Measurements from ENCODE around the gene GDF7.

The GDF7 gene

DNA sequence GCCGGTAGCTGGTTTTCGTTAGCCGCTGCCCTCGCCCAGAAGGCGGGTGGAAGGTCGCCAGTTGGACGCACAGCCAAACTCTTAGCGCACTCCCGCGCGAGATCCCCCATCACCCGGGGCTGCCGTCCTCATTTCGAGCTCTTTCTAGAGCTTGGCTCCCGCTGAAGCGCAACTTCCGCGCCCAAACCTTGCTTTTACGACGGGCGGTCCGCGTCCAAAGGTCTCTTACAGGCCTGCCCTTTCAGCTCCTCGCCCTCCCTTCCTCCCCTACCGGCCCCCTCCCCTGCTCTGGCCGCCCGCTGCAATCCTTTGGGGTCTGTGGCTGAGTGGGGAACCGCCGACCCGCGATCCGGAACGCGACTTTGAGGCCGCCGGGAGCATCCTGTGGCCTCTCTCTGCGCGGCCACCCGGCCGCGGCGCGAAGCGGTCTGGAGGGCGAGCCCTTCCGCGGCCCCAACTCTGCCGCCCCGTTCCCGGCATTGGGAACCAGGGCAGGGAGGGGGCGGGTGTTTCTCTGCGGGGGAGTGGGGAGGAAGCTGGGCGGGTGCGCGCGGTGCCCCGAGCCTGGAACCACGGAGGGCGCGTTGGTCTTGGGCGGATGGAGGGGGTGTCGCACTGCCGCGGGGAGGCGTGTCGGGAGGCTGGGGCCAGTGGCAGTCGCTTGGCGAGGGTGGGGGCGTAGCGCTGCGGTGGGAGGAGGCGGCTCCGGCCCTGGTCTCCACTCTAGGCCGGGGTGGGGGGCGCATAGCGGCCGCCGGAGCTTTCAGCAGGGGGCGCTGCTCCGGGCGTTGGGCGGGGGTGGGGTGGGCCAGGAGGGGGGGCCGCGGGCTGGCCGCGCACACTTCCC lies at the start of gene GDF7:
TSS of gene GDF7 (plus strand) at position 841 of the 847 bp plus-strand sequence. CDS start 96 bp downstream, outside the sequence.
- DNase-seq, result no peak

DNA sequence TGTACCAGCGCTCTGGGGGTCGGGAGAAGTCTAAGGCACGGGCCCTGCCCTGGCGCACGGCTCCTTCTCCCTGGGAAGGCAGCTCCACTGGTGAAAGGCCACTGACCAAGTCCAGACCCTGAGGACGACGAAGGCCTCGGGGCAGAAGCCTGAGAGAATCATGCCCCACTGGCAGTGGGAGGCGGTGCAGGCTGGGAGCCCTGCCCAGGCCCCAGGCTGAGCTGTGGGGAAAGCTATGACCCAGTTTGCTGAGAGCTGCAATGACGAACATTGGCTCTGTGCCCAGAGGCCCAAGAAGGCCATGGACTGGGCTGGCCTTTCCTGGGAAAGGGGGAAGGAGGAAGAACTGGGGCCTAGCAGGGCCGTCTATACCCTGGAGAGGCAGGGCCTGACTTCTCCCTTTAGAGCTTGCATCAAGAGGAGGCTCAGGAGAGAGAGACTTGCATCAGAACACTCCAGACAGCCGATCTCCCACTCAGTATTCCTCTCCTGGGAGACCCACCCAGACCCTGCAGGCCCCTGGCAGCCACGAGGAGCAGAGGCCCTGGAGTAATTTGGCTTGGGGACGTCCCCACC lies 49.0 kb upstream of the GDF7 start:
- peak; percentile 89 for DNase-seq

DNA sequence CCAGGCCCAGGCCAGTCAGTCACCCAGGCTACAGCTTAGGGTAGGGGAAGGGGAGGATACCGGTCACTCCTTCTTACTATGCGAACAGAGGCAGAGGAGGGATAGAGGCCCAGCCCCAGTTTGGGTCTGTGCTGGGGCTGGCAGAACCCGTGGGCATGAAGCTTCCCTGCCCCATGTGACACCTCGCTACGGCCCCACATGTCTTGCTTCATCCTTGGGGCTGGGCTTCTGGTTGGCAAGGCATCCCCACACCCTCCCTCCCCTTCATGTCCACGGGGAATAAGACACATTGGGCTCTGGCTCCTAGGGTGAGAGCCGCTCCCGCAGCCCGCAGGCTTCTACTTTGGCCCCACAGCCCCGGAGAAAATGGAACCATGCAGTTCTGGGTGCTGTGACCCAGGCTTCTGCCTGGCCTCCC lies 48.5 kb upstream of the GDF7 start:
- DNase-seq, result no peak

DNA sequence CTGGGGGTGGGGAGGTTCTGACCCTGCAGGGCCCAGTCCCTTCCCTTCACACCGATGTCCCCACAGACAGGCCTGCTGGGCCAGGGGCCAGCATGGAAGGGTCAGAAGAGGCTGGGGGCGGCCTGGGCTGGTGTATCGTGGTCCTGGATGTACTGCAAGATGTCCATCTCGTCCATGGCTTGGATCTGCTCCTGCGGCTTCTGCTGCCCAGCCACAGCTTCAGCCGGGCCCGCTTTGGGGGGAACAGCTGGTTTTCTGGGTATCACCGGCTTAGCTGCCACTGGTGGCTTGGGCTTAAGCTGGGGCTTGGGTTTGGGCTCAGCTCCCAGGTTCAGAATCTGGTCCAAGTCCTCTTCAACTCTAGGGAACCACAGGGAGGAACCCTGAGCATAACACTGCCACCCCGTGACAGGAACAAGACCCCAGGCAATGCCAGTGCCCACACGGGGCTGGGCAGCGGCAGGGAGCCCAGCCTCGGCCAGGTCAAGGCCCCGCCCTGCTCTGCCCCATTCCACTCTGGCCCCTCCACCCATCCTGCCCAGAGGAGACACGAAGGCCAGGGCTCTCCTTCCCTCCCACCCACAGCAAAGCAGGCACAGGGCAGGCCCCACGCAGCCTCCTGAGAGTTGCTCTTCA lies 47.9 kb upstream of the GDF7 start:
- no peak for DNase-seq

DNA sequence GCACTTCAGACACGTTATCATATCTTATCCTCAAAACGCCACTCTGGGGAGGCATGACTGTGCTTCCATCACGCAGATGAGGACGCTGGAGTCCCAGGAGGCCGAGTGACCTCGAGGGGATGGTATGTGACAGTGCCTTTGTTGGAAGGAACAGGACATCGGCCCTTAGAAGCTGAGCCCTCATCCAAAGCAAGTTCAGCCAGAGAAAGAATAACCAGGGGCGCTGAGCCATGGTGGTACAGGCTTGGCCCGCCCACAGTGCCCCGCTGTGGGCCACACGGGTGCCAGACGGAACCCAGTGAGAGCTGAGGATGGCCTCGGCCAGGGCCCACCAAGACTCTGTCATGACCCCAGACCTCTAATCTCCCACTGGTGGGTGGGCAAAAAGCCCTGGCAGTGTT lies 47.3 kb upstream of the GDF7 start:
- no peak for DNase-seq

DNA sequence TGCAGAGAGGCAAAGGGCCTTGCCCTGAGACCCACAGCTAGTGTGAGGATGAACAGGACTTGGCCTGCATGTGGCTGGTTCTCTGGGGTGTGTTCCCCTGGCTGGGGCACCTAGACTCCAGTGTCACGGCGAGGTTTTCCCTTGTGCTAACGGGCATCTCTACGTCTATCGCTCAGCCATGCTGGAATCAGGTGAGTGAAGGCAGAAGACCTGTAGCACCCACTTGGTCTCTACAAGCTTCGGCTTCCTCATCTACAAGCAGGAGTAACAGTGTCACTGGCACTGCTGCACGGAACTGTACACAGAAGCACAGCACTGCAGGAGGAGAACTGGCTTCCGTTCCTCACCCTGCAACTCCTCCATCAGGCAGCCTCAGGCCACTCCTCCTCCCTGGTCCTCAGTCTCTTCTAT lies 46.7 kb upstream of the GDF7 start:
- no peak for DNase-seq

DNA sequence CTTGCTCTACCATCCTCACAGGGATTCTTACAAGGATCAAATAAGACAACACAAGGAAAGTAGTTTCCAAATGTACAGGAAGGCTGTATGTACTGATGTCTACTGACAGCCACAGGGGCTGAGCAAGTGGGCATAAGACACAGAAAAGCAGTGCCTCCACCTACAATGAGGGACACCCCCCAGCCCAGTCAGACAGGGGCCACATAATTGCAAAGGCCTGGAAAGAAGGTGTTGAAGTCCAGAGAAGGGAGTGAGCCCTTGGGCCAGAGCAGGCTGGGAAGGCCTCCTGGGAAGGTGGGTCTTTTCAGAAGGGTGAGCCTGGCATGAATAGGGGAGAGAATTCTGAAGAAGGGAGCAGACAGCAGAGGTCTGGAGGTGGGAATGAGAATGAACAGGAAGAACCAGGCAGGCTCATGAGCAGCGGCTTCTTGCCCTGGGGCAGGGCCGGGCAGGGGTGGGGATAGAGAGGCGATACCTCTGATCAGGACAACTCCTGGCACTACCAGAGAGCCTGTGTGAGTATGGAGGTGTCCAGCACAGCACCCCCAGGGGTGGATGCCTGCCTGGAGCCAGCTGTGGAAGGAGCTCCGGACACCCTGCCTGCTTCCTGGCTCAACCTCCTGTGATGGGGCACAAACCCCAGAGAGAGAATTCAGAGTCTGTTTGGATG lies 46.1 kb upstream of the GDF7 start:
- no peak for DNase-seq

DNA sequence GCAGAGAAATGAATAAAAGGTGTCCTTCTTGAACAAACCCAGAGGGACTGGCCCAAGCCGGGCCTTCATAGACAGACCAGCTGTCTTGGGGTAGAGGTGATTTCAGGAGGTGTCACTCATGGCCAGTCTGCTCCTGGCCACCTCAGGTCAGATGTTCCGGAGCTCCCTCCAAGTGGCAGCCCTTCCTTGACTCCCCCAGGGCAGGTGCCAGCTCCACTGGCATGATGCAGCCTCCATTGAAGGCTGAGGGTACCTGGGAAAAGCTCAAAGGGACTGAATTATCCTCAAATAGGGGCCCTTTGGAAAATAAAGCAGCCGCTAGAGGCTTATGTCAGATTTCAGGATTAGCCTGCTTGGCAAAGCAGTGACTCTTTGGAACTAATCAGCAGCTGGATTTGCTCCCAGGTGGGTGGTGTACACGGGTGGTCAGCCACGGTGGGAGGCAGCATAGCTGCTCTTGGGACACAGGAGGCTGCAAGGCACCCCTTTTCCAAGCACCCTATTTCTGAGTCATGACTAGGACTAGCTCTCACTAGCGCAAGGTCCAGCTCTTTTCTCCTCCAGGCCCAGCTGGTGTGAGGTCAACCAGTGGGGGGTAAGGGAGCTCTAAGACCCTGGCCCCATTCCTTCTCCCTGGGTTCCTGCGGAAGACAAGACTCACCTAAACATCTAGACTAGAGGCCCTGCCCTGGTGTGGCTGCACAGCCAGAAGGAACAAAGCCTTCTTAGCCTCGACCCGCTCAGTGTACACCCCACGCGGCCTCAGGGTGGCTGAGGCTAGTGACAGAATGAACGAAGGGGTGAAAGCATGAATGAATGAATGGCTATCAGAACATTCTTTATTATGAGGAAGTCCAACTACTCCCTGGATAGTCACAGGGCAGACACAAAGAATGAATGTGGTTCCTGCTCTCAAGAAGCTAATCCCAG lies 45.3 kb upstream of the GDF7 start:
- no peak for DNase-seq

DNA sequence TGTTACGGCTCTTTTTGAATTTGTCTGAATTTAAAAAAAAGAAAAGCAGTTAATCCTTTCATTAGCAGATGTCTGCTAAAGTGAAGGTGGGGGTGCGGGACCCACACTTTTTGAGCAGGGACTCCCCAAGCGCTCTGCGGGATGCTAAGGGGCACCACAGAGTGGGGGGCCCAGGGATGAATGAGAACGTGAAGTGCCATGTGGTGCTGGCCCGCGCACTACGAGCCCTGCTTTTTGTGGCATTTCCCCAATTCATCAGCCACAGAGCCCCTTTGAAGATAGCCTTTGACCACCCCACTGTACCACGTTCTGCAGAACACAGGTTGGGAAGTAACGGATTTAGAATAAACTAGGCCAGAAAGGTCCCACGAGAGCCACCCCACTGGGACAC lies 44.7 kb upstream of the GDF7 start:
- no peak for DNase-seq

DNA sequence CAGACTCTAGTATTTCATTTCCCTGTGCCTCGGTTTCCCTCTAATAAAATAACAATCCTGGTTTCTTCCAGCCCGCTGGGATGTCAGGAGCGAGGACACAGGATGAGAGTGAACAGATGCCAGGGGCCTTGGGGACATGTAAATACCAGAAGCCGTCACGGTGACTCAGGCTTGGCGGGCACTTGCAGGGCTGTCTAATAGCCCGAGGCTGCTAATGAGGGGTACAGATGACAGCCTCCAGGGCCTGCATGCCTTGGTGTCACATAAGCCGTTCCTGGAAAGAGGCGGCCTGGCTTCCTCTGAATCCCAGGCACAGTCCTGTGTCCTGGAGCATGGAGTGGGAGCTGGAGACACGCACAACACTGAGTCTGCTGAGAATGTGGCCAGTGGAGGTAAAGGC lies 44.2 kb upstream of the GDF7 start:
- DNase-seq, result no peak

DNA sequence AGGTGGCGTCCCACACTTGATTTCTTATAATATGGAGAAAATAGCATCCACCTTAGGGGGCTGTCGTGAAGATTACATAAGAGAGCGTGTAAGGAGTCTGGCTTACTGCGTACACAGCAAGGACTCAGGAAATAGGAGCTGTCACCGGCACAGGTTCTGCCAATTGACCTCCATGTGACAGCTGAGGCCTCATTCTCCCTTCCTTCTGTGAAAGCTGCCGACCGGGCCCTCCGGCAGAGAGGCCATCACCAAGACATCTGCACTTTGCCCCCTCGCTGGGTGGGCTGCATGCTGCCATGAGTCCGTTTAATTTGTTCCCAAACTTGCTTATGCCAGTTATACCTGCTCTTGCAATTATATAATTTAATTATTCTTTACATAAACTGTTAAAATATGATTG lies 43.7 kb upstream of the GDF7 start:
- DNase-seq, result no peak

DNA sequence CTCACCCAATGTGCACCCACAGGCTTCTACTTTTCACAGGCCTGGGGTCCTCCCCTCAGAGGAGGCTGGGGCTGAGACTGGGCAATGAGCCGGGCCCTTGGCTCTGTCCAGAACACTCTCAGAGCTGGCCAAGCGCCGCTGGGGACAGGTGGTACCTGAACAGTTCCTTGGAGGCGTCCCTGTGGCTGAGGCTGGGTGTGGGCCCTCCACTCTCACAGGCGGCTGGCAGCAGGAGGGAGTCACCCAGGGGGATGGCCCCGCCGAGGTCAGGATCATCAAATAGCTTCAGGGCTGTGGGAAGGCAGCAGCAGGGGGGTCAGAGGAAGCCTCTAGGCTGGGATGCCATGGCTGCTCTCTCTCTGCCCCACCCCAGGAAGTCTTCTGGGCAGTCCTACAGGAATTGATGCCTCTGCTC lies 43.2 kb upstream of the GDF7 start:
- no peak for DNase-seq

DNA sequence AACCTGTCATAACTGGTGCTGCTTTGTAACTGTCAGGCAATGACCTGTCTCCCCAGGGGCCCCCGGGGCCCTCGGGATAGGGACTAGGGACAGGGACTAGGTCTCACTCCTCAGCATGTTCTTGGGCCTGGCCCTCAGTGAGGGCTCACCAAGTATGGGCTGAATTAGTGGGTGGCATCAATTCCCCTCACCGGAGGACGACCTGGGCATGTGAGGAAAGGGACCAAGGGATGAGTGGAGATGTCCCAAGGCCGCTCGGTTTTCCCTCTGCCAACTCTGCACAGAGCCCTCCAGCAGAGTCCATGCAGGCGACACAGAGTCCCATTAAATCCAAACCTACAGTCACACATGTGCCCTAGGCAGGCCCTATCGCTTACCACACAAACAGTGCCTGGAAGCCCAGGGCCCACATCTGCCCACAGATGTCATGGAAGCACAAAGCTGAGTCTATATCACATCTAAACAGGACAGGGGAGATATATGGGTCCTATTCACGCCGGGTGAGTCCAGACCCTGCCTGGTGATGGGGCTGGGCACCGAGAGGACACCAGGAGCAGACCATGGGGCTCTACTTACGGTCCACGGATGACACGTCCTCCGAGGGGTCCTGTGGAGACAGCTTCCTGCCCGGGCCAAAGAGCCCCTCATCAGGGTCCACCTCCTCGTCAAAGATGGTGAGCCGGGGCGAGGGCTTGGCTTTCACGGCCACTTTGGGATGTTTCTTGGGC lies 42.6 kb upstream of the GDF7 start:
- DNase-seq, result no peak

DNA sequence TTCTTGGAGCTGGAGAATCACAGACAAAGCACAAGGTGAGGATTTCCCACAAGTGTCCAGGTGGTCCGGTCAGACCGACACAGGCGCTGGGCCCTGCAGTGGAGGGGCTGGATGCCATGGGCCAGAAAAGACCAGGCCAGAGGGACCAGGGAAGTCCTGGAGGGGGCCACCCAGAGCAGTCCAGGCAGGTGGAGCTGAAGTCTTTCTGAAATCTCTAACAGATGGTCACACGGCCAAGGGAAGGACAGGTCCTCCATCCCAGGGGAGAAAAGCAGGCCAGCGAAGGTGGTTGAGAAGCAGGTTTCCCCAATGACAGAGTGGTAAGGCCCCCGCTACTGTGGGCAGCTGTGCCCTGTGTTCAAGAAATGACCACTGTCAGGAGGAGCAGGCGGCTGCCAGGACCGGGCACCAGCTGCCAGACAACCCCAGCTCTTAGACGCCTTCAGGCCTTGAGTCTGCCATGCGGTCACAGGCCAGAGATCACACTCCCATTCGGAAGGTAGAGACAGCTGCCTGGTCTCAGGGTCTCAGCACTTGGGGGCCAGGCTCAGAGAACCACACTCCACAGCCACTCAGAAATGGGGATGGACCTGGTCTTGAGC lies 42.0 kb upstream of the GDF7 start:
- DNase-seq, result no peak

DNA sequence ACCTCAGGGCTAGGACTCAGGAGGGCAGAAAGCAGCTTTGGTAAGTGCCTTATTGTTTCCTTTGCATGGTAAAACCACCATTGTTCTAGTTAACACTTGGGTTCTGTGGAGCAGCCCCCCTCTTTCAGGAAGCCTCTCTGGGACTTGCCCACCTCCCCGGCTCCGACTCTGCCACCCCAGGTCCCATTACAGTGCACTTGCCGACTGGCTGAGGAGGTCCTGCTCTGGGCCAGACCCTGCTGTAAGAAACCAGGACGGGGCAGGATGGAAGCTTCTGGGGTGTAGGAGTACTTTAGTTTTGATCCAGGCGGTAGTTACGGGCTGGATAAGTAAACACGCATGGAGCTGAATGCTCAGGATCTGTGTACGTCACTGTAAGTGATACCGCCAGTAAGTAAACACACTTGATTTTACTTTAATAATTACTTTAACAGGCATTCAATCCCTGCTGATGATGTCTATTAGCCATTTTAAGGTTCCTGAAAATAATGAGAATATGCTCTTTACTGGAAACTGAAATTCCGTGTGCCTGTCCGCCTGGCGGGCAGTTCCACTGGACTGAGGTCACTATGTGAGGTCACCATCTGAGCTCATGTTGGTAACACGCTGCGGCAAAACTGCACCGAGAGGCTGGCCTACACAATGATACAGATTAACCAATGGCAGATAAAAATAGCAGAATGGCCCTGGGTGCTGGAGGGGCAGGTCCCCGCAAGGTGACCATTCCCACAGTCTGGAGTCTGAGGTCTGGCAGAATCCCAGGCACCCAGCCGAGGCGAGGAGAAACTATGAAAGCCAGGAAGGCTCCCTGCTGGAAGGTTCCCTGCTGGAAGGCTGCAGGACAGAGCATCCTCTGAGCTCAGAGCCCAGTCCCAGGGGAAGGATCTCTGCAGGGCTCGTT lies 41.2 kb upstream of the GDF7 start:
- peak; percentile 74 for DNase-seq

DNA sequence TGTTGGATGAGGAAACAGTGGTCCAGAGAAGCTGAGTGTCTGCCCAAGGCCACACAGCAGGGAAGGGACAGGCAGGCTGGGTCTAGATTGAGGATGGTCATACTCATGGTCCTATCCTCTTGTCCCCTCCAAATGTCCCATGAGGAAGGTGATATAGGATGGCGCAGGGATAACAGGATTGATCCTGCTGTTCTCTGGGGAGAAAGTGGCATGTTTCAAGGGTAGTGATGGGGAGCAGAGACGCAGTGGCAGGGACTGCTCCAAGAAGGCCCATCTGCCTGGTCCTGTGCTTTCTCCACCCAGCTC lies 40.6 kb upstream of the GDF7 start:
- no peak for DNase-seq

DNA sequence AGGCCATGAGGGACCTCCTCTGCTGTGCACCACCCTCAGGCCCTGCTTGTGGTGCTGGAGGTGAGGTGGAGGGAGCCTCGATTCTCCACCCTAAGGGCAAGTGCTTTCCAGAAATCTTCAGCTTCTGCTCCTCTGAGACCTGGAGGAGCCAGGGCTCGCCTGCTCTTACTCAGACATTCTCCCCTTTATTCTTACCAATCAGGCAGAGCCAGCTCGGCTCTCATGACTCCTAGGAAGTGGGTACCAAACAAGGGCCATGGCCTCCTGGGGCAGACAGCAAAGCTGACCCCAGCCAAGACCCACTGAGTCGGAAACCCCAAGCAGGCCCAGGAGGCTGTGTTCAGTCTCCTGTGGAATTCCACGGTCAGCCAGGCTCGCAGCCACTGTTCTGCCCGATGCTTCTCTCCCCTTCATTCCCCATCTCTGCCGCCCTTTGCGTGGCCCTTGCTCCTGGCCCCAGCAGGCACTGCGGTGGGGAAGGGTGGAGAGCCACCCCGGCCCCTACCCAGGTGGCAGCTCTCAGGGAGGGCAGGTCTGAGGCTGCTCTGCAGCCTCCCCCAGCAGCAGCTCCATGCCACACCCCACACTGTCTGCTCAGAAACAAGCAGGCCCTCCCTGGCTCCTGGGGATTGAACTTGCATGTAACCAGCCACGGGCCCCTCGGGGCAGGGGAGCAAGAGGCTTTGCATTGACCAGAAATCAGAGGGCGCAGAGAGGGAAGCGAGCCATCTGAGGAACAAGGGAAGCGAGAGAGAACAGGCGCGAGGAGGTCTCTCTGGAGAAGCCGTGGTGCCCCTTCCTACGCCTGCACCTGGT lies 40.0 kb upstream of the GDF7 start:
- DNase-seq, result no peak

DNA sequence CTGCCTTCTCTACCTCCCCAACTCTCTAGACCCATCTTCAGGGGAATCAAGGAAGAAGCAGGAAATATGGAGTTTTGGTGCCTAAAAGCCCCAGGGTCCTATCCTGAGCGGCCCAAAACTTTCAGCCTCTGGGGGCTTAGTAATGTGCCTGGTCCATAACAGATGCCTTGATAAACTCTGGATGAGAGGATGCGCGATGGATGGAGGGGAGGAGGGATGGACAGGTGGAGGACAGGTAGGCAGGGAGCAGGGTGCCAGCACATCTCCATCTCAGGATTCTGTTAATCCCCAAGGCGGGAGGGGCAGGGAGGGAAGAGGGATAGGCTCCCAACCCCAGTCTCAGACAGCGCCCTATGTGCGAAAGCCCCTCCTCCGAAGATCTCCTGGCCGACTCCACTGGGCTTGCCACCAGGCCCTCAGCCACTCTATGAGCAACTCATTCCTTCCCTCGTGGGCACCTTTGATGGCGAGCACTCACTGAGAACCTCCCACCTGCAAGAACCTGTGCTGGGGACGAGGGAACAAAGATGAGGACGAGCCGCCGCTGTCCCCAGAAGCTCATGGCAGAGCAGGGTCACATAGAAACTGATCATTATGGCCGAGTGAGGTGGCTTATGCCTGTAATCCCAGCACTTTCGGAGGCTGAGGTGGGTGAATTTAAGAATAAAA lies 39.1 kb upstream of the GDF7 start:
- DNase-seq, result no peak

DNA sequence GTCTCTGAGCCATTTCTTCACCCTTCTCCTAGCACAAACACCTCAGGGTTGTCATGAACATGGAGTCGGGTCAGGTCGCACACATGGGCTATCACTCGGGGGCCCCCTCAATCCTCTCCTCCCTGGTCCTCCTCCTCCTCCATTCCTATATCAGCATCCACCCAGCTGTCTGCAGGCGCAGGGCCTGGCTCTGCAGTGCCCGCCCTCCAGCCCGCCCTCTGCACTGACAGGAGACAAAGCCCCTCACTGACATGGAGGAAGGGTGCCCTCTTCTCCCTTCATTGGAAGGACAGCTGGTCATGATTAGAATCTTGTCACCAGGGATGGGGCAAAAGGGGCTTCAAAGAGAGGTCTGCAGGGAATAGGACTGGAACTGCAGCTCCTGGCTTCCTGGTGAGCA lies 37.8 kb upstream of the GDF7 start:
- DNase-seq, result no peak

Measured in NCI-H510A treated with DMSO at 0.1 percent for 48 hours (cell line).